Measurements from ENCODE around the gene EFNA1.
"Not testable (repeated sequence)": the region's sequence is repeated elsewhere in the genome, so short reads cannot be mapped to it uniquely, and the experiment has no call there.

EFNA1 gene

GRCh38 chr1:155125511-155125945, 2.1 kb upstream of the EFNA1 start:
- DNase-seq, result no peak

GRCh38 chr1:155125946-155126555, 1.6 kb upstream of the EFNA1 start:
- DNase-seq, result no peak

DNA sequence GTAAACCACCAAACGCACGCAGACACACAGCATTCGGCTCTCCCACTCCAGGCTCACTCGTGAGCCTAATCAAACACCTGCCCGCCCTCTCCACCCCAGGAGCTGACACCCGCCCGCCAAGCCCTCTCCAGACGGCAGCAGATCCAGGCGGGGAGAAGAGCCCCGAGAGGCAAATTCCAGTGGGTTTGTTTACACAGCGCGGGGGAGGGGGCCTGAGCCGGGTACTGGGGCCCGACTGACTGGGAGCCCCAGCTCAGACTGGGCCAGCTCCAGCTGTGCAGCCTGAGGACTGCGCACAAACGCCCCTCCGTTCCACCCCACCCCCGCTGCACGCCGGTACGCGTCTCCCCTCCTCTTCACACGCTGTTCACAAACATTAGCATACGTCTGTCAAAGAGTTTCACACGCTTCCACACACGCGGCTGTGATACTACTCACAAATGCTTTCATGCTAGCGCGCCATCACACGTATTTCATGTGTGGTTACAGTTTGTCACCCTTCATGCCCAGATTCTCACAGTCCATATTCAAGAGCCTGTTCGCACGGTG, 1.0 kb upstream of the EFNA1 start:
- DNase-seq, result peak; percentile 43

GRCh38 chr1:155127967-155128754, 485 bp downstream of the EFNA1 start:
- no peak for DNase-seq

DNA sequence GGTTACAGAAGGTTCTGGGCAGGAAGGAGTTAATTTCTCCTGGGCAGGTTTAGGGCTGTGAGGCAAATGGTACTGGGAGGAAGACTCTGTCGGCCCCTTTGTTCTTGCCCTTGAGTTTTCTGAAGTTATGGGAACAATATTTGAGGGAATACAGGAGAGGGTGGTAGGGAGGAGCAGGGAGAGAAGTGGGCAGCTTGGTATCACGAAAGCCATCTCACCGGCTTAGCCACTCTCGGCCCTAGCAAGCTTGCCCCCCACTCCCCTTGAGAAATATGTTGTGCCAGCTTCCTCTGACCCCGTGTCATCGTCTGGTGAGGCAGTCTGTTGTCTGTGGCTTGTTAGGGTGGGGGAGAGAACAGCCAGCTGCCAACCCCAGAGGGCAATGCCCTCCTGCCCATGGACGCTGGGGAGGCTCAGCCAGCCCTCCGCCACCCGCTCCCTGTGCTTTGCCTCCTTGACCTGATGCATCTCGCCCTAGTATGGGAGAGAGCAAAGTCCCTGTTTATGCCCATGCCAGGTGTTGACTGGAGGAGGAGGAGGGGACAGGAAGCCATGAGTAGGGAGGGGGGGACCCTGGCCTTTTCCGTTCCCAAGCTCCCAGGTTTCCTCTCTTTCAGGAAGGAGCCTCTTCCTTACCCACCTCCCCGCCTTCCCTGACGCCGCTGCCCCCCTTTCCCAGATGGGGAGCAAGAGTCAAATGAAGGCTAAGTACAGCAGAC, 1.2 kb downstream of the EFNA1 start:
- peak; percentile 56 for DNase-seq

- DNase-seq, result no peak
Measured at GRCh38 chr1:155130272-155131006, 2.8 kb downstream of the EFNA1 start.

GRCh38 chr1:155131285-155131684, 3.6 kb downstream of the EFNA1 start:
- no peak for DNase-seq

DNA sequence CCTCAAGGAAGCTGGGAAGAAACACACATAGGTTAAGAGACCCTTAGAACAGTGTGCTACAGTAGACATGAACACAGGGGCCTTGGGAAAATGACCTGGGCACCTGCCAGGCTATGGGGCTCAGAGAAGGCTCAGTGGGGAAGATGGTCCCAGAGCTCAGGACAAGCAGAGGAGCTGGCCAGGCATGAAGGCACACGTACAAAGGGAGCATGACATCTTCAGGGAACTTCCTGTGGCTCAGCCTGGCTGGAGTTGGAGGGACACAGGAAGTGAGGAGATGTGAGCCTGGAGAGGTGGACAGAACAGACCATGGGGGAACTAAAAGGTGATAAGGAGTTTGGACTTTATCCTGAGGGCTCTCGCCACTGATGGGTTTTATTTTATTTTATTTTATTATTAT, 4.2 kb downstream of the EFNA1 start:
- DNase-seq, result no peak

GRCh38 chr1:155133799-155134281, 6.2 kb downstream of the EFNA1 start:
- DNase-seq, result no peak

GRCh38 chr1:155134322-155134721, 6.6 kb downstream of the EFNA1 start:
- DNase-seq, result no peak

GRCh38 chr1:155134880-155135414, 7.3 kb downstream of the EFNA1 start:
- peak; percentile 73 for DNase-seq

GRCh38 chr1:155135415-155136028, 7.8 kb downstream of the EFNA1 start, which contains the start of gene SLC50A1:
Gene SLC50A1 (plus strand): TSS chr1:155135852. CDS start chr1:155135912, 60 bp downstream.
- DNase-seq, result peak; percentile 92

DNA sequence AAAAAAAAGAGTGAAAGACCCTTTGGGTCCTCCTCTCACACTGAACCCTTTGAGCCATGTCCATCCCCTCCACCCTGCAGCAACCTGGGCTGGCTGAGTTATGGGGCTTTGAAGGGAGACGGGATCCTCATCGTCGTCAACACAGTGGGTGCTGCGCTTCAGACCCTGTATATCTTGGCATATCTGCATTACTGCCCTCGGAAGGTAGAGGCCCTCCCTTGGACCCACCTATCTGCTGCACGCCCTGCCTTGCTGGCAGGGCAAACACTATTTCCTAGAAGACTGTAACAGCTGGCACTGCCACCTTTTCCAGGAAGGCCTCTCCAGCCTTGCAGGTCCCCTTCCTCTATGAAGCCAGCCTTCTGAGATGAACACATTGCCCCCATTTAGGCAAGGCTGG, 9.1 kb downstream of the EFNA1 start:
- no peak for DNase-seq

DNA sequence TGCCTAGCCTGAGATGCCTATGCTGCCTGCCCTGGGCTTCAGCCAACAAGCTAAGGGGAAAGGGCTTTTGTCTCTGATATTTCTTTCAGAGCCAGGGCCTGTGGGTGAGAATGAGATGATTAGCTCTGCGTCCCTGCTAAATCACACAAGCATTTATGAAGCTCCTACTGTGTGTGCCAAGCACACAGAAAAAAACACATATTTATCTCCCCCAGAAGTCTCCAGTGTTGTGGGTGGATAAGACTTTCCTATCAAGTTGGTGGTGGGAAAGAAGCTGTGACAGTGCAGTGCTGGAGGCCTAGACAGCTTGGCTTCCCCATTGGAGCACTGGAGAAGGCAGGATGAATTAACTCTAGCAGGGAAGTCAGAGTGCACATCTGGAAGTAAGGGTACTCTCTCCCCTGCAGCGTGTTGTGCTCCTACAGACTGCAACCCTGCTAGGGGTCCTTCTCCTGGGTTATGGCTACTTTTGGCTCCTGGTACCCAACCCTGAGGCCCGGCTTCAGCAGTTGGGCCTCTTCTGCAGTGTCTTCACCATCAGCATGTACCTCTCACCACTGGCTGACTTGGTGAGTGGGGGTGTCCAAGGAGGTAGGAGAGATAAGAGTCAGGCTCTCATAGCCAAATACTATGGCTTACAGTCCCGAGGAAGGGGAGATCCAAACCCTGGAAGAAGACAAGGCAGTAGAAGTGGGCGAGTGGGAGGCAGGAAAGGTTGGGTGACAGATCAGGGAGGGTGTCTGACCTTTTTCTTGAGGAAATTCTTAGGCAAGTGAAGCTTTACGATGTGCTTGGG, 9.7 kb downstream of the EFNA1 start:
- no peak for DNase-seq

DNA sequence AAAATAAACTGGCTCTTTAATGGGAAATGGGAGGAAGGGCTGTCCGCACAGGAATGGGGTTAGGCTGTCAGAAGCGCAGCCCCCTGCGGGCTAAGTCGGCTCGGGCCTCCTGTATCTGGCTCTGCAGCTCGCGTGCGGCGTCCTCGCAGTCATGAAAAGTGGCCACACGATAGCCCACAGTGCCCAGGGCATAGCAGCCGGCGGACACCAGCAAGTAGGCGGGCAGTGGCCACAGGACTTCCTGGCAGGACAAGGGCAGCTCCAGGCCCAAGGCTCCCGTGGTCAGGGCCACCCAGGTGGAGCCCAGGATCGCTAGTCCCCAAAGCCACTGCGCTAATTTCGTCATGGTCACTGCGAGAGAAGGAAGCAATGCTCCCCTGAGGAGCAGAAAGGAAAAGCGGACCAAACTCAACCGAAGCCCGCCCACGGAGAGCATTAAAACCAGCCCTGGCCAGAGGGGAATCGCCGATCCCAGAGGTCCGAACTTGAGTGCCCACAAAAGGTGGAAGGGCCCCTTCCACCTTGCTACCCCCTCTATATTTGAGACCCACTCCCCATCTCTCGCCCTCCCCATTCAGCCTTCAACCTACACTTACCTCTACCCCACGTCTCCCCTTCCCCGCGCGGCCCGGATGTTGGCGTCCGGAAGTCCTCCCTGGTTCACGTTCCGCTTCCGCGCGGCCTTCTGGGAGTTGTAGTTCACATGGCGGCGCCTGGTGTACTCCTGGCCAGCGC, 12.4 kb downstream of the EFNA1 start, which contains the start of gene DPM3:
DPM3 (minus strand) TSS at position 637 of the 735 bp plus-strand sequence; CDS start at position 346, 291 bp downstream.
- peak; percentile 65 for DNase-seq

DNA sequence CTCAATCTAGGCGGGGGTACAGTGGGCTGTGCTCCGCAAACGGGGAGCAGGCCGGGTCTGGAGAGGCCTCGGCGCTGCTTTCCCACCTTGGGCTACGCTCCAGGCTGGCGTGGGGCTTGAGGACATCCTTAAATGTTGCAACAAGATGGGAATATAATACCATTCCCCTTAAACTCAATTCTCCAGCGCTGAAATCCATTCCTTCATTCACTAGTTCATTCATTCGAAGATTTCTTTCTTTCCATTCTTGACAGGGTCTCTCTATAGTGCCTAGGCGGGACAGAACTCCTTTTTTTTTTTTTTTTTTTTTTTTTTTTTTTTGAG, 12.9 kb downstream of the EFNA1 start:
- DNase-seq, result no peak

GRCh38 chr1:155141749-155142148, 14.1 kb downstream of the EFNA1 start:
- no peak for DNase-seq

GRCh38 chr1:155145491-155145890, 17.8 kb downstream of the EFNA1 start:
- no peak for DNase-seq

DNA sequence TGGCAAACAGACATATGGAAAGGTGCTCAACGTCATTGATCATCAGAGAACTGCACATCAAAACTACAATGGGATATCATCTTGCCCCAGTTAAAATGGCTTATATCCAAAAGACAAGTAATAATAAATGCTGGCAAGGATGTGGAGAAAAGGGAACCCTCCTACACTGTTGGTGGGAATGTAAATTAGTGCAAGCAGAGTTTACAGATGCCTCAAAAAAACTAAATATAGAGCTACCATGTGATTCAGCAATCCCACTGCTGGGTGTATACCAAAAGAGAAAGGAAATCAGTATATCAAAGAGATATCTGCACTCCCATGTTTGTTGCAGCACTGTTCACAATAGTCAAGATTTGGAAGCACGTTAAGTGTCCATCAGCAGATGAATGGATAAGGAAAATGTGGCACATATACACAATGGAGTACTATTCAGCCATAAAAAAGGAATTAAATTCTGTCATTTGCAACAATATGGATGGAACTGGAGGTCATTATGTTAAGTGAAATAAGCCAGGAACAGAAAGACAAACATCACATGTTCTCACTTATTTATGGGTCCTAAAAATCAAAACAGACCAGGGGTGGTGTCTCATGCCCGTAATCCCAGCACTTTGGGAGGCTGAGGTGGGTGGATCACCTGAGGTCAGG, 28.4 kb downstream of the EFNA1 start:
- not testable (repeated sequence) for DNase-seq

DNA sequence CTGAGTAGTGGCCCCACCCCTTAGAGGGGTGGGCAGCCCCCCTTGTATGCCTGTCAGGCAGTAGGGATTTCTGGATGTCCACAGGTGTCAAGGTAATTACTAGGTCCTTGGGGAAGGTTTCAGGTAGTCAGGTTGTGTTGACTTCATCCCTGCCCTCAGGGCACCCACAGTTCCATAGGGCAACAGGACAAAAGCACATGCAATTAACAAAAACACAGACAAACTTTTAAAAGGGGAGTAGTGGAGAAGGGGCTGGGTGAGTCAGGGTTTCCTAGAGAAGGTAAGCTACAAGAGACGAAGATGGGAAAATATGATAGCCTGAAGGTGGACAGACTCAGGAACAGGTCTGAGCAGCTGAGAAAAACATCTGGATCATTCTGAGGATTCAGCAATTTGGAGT, 31.3 kb downstream of the EFNA1 start:
- no peak for DNase-seq
